ENCODE measurements around the gene FMNL1.

GRCh38 chr17:45237686-45238085 is 16.0 kb downstream of the FMNL1 start:
- TF ChIP-seq CTCF (IDR thresholded peaks at IDR 0.05) (no peak), MAZ (IDR thresholded peaks at IDR 0.05; ENCODE audit: borderline replicate concordance, low read depth, low read length) (no peak), USF2 (IDR thresholded peaks at IDR 0.05) (no peak), HES2 (IDR thresholded peaks at IDR 0.05) (no peak), CHD2 (IDR thresholded peaks at IDR 0.05; ENCODE audit: low read length, partially characterized antibody) (no peak), FOSL2 (IDR thresholded peaks at IDR 0.05) (no peak), FOSL2 (CRISPR knock-in tag; IDR thresholded peaks at IDR 0.05) (no peak), REST (IDR thresholded peaks at IDR 0.05) (no peak), HDAC2 (IDR thresholded peaks at IDR 0.05) (no peak), EP300 (IDR thresholded peaks at IDR 0.05) (no peak)
